ENCODE results near the gene TNFRSF4.
"Not testable (repeated sequence)": the region's sequence is repeated elsewhere in the genome, so short reads cannot be mapped to it uniquely, and the experiment has no call there.

The TNFRSF4 gene

DNA sequence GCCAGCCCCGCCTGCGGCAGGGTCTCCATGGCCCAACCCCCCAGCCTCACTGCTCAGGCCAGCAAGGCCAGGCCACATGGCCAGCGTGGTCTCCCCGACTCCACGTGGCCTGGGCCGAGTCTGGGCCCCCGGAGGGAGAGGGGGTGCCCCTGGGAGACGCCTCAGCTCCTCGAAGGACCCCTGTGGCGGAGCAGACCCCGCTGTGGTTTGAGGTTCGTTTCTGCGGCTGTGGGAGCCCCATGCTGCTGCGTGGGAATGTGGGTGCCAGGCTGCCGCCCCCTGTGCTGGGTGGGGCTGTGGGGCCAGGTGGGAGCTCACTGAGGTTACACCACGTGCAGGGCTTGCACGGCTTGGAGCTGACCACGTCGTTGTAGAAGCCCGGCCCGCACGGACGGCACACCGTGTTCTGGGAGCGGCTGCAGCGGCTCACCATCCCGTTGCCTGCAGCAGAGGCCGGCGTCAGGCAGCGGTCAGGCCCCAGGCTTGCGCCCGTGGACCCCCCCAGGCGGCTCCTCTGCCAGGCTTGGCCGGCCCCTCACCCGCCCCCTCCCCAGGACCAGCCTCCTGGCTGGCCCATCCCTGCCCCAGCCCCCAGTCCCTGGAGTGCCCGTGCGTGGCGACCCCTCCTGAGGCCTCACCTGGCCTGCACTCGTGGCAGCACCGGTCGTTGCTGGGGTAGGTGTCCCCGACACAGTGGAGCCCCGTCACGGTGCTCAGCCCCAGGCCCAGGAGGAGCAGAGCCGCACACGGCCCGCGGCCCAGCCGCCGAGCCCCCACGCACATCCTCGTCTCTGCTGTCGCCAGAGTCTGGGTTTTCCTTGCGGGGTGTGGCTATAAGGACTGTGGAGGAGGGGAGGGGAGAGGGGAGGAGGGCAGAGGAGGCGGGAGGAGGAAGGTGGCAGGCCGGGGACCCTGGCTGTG lies at the start of gene TNFRSF4:
Gene TNFRSF4 (minus strand): TSS at position 809 of the 921 bp plus-strand sequence. CDS start 26 bp downstream, at position 783.
- peak; percentile 66 for DNase-seq

DNA sequence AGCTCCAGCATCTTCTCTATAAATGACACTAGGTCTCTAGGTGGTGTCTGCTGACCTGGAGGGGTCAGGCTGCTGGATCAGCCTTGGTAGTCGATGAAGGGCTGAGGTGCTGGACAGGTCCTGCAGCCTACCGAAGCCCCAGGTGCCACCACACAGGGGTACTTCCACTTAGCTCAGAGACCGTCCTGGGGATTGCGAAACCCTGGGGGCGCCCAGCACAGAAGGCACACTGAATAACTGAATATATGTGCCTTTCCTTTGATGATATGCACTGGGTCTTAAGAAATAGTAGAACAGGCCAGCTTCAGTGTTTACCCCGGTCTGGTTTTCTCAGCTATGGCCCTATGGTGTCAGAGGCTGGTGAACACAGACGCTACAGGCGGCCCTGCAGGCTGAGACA lies 48.8 kb upstream of the TNFRSF4 start:
- DNase-seq, result no peak

DNA sequence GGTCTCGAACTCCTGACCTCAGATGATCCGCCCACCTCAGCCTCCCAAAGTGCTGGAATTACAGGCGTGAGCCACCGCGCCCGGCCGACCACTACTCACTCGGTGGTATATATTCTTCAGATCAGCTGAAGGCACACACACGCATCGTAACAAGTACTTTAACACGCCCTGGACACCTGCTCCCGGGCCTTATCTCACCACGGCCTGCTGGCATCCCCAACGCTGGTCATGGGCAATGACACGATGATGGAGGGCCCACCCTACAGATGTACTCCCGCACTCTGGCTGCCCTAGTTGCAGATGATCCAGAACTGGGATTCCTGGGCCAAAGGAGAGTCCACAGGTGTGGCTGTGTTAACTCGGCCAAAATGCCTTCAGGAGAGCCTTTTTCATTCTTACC lies 48.1 kb upstream of the TNFRSF4 start:
- no peak for DNase-seq

DNA sequence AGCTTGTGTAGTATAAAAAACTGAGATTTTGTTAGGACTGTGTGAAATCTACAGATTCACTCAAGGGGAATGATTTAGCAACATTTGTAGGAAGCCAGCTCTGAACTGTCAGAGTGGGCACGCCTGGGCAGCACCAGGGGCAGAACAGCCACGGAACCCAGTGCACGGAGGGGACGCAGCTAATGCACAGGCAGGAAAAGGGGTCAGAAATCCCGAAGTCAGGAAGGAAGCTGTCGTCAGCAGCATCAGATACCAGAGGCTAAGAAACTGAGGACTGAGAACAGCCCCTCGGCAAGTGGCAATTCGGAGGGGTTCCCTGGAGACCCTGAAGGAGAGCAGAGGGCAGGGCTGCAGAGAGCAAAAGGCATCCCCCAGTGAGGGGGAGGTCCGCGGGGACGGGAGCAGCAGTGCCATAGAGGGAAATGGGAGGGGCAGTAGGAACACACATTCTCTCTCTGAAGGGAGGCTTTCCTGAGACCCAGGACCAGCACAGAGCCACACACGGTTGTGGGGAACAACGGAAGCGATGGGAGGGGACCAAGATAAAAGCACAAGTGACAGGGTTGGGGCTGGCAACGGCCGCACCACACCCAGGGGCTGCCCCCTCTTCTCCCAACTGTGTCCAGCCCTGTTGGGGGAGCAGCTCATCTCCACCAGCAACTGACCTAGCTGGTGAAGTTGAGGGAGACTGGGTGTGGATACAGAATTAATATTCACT lies 47.0 kb upstream of the TNFRSF4 start:
- DNase-seq, result no peak

DNA sequence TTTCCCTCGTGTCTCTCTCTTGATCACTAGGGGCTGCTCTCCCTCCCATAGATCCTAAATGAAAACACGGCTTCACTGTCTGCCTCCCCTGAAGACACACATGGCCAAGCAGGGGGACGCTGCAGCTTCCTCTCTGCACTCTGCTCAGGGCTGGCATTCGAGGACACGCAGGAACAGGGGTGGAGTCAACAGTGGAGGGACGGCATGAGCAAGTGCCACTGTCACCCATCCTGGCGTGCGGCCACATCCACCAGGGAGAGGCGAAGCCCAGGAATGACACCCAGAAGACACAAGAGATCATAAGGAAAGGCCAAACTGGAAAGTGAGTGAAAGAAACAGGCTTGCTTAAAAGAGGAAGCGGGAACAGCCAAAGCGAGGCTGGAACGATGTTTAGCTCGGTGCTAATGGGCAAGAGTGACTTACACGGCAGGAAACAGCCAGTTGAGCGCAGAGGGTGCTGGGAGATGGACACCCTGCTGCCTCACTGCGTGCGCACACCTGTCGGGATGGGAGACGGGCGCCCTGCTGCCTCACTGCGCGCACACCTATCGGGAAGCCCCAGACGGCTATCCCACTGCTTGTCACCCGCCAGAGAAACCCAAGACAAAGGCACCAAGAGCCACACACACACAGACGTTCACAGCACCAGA lies 46.1 kb upstream of the TNFRSF4 start:
- no peak for DNase-seq

DNA sequence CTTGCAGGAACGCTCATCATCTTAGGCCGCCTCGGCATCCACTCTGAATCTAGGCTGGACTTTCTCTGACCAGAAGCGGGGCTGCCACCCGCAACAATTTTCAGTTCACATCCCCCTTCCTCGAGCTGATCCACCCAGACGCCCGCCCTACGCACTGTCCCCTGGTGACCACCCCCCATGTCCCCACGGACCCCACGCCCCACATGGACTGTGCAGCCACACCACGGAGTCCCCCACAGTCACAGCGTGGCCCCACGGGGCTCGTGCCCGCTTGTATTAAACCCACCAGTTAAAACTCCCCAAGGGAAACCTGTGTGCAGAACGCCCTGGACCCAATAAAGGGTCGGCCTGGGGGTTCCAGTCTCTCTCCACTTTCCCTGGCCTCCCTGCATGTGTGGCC lies 45.6 kb upstream of the TNFRSF4 start:
- DNase-seq, result no peak

DNA sequence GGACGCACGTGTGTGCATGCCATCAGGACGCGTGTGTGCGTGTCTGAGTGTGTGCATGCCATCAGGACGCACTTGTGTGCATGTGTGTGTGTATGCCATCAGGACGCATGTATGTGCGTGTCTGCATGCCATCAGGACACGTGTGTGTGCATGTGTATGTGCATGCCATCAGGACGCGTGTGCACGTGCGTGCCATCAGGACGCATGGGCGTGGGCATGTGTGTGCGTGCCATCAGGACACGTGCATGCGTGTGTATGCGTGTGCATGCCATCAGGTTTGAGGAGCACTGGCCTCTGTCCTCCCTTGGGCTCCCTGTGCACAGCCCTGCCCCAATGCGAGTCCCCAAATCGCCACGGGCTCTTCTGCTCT lies 45.2 kb upstream of the TNFRSF4 start:
- no peak for DNase-seq

DNA sequence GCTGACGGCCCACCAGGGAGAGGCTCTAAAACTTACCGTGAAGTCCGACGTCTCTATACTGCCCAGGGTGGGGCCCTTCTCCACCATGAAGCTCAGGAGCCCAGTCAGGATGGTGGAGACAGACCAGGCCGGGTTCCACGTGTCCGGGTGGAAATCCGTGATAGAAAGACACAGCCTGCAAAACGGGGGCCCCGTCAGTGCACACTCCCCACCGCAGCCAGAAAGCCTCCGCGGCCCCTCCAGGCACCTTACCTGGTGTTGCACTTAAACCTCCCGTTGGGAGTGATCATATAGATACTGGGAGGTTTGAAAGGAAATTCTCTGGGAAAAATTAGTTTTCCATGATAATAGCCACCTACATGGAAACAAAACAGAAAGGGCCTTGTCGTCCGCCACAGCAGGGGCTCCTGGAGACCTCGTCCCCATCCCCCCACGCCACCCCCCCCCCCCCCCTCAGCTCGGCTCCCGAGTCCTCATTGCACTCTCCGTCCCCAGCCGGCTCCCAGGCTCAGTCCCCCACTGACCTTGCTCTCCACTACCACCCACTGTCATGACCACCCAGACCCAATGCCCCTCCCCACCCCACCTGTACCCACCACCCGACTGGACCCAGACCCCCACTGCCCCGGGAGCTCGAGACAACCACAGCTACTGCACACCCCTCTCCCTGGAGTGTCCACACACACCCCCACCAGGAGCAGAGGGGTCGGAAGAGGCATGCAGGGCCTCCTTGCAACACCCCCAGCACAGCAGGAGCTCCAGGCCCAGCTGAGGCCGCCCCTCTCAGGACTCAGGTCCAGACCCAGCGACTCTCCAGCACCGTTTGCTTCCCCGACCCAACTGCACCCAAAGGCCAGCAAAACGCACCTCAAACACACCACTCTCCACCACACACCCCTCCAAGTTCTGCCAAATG lies 43.3 kb upstream of the TNFRSF4 start:
- DNase-seq, result no peak

DNA sequence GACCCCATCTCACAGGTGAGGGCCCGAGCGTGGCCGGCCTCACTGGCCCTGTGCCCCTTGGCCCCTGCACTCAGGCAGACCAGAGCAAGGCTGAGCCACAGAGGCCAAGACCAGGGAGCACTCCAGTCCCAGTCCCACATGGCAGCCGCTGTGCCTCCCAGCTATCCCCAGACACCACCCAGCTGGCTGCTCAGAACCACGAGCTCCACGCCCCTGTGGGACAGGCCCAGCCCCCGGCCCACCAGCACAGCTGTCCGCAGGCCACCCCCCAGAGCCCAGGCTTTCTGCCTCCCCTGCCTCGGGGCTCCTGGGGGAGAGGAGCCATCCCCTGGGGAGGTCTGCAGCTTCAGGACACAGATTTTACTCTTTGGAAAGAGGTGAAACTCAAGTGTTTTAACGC lies 41.7 kb upstream of the TNFRSF4 start:
- DNase-seq, result no peak

DNA sequence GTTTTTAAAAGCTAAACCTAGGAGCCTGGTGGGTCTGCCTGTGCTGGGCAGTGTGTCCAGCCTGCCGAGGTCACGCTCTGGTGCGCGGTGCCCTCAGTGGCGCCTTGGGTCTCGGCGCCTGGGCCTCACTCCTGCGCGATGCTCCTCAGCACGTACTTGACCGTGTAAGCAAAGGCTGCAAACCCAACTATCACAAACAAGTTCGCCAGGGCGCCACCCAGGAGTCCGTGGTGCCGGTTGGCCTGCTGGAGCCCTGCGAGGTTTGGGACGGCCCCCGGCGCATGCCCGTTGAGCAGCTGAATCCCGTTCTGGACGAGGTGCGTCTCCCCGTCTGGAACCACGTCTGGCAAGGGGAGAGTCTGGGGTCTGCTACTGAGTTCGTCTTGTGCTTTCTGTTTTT lies 41.1 kb upstream of the TNFRSF4 start:
- no peak for DNase-seq

DNA sequence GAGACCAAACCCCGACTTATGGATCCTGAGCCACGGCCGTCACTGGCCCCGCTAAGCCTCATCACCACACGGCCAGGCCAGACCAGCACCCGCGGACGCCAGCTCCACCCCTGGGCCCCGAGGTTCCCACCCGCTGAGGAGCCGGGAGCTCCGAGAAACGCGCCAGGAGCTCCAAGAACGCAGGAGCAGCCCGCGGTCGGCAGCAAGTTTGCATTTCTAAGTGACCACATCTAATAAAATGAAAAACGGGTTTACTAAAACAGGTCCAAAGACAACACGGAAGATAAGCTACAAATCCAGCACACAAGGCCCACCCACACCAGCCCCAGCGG lies 40.7 kb upstream of the TNFRSF4 start:
- no peak for DNase-seq

DNA sequence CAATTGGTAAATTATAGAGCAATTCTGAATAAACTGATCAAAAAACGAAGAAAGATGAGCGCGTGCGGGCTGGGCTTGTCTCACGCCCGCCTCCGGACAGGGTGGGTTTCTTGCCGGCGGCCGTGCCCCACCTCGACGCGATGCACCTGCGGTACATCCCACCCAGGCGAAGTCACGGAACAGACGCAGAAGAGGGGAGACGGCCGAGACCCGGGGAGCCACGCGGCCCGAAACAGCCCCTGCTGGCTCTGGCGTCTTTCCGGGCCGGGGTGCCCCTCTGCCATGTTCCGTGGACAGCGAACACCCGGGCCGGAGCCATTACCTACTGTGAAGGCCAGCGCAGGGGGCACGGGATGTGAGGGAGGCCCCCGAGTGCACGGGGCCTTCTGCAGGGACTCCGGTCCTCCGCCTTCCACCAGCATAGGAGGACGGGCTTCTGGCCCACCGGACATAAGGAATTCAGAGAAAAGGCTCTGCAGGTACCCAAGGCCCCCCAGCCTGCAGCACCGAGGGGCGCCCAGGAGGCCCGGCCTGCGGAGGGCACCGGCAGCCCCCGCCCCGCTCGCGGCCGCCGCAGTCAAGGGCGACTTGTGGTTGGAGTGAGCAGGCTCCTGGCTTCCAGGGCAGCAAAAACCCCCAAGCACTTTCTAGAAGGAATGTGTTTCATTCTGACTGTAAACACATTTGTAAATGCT lies 40.2 kb upstream of the TNFRSF4 start:
- no peak for DNase-seq

DNA sequence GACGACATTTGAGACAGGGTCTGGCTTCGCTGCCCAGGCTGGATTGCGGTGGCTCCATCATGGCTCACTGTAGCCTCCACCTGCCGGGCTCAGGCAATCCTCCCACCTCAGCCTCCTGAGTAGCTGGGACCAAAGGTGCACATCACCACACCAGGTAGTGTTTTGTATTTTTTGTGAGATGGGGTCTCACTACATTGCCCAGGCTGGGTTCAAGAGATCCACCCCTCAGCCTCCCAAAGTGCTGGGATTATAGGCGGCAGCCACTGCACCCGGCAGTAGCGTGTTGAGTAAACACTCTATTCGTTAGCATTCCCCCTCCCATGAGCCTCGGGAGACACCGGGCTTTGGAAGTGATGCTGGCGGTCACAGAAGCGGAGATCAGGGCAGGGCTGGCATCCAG lies 39.4 kb upstream of the TNFRSF4 start:
- no peak for DNase-seq

DNA sequence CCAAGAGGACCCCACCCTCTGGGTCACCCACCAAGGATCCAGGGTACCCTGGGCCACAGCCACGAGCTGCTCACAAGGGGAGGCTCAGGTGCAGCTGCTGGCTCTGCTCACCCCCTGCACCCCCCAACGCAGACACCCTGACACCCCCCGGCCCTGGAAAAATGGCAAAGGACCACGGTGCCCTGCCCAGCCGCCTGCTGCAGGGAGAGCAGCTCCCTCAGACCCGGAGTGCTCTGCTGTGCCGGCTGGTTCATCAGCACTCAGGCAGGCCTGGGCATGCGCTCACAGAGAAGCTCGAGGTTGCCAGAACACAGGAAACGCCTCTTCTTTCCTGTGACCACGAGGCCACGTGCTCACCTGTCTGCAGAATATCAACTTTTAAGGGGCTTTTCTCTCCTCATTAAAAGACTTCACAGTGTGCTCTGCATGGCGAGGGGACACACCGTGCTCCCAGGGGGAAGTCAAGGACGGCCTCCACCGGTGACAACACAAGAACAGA lies 36.9 kb upstream of the TNFRSF4 start:
- peak; percentile 71 for DNase-seq

DNA sequence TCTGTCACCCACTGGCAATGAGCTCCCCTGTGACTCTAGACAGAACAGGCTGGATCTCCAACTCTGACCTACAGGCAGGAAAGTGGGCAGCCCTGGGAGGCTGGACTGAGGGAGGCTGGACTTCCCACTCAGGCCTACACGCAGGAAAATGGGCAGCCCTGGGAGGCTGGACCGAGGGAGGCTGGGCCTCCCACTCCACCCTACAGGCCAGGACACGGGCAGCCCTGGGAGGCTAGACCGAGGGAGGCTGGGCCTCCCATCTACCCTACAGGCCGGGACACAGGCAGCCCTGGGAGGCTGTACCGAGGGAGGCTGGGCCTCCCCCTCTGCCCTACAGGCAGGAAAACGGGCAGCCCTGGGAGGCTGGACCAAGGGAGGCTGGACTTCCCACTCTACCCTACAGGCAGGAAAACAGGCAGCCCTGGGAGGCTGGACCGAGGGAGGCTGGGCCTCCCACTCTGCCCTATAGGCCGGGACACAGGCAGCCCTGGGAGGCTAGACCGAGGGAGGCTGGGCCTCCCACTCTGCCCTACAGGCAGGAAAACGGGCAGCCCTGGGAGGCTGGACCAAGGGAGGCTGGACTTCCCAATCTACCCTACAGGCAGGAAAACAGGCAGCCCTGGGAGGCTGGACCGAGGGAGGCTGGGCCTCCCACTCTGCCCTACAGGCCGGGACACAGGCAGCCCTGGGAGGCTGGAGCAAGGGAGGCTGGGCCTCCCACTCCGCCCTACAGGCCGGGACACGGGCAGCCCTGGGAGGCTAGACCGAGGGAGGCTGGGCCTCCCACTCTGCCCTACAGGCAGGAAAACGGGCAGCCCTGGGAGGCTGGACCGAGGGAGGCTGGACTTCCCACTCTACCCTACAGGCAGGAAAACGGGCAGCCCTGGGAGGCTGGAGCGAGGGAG lies 34.3 kb upstream of the TNFRSF4 start:
- not testable (repeated sequence) for DNase-seq

DNA sequence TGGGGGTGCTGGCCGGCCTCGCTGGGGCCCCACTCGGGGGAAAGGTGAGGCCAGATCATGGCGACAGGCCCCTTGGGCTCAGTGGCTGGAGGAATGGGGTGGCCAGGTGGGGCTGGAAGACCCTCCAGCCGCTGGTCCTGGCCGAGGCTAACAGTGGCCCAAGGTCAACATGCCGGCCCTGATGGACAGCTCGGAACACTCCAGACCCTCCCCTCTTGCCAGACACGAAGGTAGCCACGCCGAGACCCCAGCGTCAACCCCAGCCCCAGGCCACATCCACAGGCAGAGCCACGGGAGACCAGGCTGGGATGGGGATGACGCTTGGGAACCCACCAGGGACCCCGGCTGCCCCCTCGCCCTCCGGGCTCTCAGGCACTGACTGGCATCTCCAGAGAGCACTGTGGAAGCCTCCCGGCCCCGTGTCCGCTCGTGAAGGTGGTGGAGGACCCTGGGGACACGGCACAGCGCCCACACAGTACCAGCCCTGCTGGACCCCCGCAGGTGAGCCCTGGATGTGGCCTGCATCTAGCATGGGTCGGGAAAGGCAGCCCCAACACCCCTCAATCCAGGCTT lies 33.5 kb upstream of the TNFRSF4 start:
- no peak for DNase-seq

DNA sequence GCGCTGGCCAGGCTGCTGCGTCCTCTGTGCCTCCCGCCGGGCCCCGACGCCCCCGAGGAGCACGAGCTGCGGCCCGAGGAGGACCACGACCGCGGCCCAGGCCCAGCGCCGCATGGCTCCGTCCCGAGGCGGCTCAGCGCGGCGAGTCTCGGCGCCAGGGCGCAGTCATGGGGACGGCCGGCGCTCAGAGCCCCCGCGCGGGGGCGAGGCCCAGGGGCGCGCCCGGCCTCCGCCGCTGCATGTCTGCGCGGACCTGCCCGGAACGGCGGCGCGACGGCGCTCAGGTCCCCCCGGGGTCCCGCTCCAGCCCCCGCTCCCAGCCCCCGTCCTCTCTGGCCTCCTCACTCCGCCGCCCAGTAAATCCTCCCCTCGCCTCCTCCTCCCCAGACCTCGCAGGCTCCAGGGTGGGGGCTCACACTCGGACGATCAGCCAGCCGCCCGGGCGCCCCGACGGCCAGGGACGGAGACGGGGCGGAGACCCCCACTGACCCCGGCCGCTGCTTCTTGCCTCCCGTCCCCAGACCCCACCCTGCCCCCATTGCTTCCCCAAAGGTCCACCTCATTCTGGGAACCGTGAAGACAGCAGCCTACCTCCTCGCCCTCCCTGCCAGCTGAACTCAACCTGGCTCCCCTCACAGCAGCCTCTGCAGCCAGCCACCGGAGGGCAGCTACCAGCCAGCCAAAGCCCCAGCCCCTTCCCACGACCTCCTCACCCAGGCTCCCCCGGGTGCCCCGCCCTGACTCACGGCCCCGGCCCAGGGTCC lies 32.8 kb upstream of the TNFRSF4 start, which contains the start of gene C1QTNF12:
Gene C1QTNF12 (minus strand): TSS at position 146 of the 764 bp plus-strand sequence. CDS start 32 bp downstream, at position 114.
- no peak for DNase-seq

DNA sequence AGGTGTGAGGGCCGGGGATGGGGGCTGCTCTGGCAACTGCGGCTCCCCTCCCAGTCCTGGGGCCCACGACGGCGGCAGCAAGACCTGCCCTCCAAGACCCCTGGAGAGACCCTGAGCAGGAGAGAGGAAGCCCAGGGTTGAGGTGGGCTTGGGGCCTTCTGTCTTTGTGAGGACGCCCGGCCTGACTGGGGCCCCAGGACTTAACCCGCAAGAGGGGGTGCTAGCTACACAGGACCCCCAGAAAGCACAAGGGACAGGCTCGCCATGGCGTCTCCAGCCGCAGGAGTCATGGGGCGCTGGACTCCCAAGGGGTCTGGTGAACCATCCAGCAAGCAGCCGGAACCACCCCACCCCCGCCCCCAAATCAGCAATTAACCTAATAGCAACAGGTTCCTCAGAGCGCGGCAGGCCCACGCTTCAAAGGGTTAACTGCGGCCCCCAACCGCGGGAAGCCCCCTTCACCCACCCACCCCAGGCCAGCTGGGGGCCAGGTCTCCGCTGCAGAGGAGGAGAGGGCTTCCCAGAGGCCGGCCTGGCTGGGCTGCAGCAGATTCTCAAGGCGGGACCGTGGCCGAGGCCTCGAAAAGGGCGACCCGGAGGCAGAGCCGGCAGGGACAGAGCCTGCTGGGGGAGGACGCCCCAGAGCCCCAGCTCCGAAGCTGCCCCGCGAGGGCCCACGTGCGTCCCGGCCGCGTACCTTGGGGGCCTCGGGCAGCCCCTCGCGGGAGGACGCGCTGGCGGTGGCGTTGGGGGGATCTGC lies 32.0 kb upstream of the TNFRSF4 start:
- DNase-seq, result no peak
